NCI-H2107 treated with DMSO at 0.1 percent for 48 hours (cell line): ENCODE results near the gene DAPP1.
"Not testable (repeated sequence)": the region's sequence is repeated elsewhere in the genome, so short reads cannot be mapped to it uniquely, and the experiment has no call there.

ENCODE experiments used
- DNase-seq: peaks from one replicate; lab custom pipeline; 2025; ENCODE audit not compliant: unreplicated experiment; lab: John Stamatoyannopoulos, UW

The DAPP1 gene

DNA sequence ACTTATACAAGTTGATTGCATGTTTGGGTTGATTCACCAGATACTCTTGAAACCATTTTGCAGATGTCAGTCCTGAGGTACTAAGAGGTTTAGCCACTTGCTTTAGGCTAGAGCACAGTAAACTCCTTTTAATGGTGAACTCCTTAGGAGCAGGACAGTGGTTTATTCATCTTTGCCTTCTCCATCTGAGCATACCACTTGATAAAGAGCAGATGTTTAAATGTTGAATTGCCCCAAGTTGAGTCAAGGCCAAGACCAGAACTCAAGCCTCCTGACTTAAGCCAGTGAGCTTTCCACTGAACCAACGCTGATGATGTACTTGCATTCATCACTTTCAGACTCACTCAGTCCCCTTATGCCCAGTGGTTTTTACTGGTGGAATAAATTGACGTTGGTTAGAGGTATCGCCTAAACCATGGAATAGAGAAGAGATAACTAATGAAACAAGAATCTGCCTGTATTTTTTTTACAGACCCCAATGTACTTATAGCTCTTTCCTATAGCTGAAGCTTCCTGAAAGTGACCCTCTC lies 7.5 kb downstream of the DAPP1 start:
- DNase-seq = no peak

DNA sequence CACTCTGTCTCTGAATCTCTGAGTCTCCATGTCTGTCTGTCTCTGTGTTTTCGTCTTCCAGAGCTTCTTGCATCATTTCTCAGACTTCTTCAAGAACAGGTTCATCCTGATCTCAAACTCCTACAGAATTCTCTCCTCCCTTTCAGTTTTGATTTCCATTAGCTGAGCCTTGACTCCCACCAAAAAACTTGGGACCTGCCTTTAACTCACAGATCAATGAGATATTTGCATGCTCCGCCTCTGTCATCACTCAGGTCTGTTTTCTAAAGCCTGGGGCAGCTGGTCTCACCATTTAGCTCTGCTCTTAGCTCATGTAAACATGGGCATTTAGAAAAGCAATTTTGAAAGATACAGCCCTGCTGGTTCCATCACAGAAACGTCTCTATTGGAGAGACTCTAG lies 8.6 kb downstream of the DAPP1 start:
- no peak for DNase-seq

- DNase-seq = no peak
These were observed 9.4 kb downstream of the DAPP1 start for GRCh38 chr4:99826016-99826415.

GRCh38 chr4:99827454-99827853 lies 10.8 kb downstream of the DAPP1 start:
- DNase-seq = no peak

DNA sequence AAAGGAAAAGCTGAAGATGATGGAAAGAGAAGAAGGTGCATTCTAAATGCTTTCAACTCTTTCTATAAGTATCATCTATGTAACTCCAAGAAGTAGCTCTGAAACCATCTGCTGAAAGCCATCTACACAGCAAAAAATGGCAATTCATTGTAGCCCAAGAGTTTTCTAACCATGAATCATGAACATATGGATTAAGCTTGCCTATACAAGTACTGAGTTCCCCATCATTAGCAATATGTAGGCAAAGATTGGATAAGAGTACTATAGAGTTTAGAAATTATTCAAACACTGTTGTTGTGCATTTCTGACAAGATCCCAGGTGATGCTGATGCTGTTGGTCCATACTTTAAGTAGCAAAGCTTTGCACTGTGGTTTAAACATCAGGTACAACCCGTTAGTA lies 11.2 kb downstream of the DAPP1 start:
- no peak for DNase-seq

GRCh38 chr4:99828477-99828876 lies 11.8 kb downstream of the DAPP1 start:
- no peak for DNase-seq

DNA sequence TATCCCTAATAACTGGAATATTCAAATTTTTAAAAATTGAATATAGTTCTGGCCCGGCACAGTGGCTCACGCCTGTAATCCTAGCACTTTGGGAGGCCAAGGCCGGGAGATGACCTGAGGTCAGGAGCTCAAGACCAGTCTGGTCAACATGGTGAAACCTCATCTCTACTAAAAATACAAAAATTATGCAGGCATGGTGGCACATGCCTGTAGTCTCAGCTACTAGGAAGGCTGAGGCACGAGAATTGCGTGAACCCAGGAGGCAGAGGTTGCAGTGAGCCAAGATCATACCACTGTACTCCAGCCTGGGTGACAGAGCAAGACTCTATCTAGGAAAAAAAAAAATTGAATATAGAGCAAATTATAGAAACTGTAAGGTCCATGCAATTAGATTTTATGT lies 13.4 kb downstream of the DAPP1 start:
- DNase-seq = not testable (repeated sequence)

GRCh38 chr4:99832321-99832720 lies 15.7 kb downstream of the DAPP1 start:
- no peak for DNase-seq

DNA sequence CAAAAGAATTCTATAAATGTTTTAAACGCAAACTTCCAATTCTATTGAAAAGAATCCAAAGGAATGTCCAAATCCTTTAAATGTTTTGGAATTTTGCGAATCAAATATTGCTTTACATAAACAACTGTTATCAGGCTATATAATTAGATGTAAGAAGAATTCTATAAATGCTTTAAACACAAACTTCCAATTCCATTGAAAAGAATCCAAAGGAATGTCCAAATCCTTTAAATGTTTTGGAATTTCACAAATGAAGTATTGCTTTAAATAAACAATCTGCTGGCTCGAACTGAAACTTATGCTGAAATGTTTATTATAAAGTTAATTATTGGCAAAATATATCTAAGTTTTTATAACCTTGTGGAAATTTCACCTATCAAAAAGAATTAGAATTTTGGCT lies 16.1 kb downstream of the DAPP1 start:
- no peak for DNase-seq

GRCh38 chr4:99833756-99834155 lies 17.1 kb downstream of the DAPP1 start:
- no peak for DNase-seq

GRCh38 chr4:99834569-99834968 lies 17.9 kb downstream of the DAPP1 start:
- DNase-seq = no peak

DNA sequence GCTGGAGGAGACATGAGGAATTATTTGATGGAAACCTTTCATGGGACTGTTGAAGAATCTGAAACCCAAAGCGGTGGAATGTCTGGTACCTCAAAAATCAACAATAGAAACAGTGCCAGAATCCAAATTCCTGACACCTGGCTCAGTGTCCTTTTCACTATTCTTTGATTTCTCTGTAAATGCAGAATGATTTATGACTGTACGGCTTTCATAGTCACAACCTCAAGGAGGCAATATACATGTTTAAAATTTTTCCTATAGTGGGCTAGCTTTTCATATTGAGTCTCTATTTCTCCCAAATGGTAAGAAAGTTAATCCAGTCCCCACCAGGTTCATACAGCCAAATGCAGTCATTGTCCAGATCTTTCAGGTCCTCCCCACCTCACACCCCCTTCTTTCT lies 19.3 kb downstream of the DAPP1 start:
- DNase-seq = no peak

DNA sequence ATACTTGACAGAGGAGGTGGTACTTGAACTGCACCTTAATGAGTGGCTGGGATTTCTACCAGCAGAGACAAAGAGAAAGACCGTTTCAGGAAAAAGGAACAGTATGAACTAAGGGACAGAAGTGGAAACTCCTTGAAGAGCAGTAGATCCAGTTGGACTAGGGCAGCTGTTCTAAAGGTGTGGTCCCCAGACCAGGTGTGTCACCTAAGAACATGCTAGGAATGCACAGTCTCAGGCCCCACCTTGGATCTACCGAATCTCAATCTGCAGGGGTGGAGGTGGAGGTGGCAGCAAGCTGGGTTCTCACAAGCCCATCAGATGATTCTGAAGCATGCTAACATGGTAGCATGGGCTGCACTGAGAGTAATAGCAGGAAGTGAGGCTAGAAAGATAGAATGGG lies 22.3 kb downstream of the DAPP1 start:
- no peak for DNase-seq

DNA sequence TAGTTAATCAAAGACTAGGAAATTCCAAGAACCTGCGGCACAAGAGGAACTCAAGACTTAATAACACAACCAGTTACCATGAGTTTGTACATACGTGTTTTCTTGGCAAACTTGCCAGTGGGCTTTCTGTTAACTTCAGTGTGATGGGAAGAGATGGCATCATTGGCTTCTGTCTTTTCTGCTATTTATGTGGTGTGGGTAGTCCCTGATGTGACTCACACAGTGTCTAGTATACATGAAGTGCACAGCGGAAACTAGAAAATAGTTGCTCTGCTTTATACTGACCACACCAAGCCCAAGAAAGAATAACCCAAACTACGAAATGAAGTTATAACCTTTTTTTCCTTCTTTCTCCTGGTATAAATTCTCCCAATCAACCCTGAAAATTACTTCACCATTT lies 24.5 kb downstream of the DAPP1 start:
- no peak for DNase-seq

DNA sequence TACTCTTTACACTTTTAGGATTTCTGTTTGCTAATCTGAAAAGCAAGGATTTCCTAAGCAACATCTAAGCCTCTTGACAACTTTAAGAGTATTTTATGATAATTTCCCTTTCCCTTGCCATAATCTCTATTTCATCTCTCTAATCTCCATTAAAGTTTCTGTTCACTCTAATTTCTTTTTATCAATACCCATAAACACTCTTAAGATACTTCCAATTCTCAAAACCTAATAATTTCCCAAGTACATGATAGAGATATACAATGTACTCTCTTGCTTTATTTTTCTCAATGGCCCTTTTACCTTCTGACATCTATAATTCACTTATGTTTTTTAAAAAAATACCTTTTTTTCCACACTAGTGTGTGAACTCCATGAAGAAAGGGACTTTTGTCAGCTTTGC lies 26.8 kb downstream of the DAPP1 start:
- no peak for DNase-seq

- DNase-seq = no peak
These were observed 27.4 kb downstream of the DAPP1 start for GRCh38 chr4:99844048-99844447.

DNA sequence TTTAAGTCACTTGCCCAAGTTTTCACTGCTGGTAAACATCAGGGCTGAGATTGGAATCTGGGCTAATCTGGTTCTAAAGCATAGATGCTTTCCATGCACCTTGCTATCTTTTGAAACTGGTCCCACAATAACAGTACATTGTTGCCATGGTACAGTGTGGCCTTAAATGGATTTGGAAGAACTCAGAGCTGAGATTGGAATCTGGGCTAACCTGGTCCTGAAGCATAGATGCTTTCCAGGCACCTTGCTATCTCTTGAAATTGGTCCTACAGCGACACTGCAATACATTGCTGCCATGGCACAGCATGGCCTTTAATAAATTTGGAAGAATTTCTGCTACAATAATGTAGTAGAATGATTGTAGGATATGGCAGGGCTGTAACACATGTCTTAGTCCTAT lies 28.6 kb downstream of the DAPP1 start:
- no peak for DNase-seq

DNA sequence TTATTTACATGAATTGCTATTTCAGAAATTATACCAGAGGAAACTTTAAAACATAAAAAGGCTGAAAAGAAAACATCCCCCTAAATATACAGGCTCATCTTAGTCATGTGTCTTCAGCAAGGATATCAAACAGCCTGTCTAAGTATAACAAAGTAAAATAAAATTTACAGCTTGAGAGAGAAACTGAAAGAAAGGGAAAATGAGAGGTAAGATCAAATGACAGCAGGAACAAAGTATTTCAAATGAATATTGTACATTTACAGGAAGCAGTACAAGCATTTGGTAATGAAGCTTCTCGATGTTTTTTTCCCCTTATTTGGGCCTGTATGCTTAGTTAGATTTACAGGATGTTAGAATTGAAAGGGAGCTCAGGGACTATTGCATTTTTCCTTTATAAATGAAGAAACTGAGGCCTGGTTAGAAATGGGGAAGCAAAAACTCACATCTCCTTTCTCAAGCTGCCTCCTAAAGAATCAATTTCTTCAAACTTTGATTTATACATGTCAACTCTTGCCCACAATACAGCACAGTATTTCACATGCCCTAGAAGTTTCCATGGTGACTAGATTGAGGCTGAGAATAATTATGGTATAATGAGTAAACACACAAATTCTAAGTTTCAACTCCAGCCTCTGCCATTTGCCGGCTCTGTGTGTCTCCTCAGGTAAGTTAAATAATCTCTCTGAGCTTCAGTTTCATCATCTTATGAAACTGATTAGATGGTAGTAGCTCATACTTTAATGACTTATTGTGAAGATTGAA lies 29.3 kb downstream of the DAPP1 start:
- no peak for DNase-seq

GRCh38 chr4:99846891-99847290 lies 30.3 kb downstream of the DAPP1 start:
- DNase-seq = no peak

- DNase-seq = no peak
These were observed 30.8 kb downstream of the DAPP1 start for GRCh38 chr4:99847362-99847976.

DNA sequence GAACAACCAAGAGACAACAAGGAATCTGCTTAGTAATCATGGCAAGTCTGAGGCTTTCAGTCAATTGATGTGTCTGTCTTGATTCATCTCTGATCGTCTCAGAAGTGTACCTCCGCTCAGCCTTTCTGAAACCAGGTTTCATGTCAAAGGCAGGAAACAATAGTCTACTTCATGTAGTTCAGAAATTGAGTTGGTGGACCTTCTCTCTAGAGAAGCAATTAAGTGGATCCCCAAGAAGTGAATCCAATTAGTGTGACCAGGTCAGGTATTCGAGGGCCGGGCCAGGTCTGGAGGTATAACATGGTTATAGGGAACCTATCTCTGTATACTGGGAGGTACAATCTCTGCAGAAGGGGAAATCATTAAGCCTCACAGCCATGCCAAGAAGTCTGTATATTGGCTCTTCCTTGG lies 32.0 kb downstream of the DAPP1 start:
- no peak for DNase-seq

GRCh38 chr4:99852199-99852749 lies 35.6 kb downstream of the DAPP1 start:
- DNase-seq = no peak
